Measurements from ENCODE around the gene ZBTB9. TPM values are rescaled to one million over a fixed set of nuclear protein-coding genes. Genes with fewer than 3 reads are reported as not detected.

ZBTB9 gene
- total RNA-seq (1 to 10 TPM; 5.5 to 5.7 TPM), total RNA-seq (7.9 to 44.5 (median 23.7) reads per million in 172 experiments)
- polyA plus RNA-seq (2013, experiment 1 of 2) = 5.9 TPM
- 5.7 TPM for polyA plus RNA-seq (2013, experiment 2 of 2)

- H3K9me3 Mint-ChIP-seq = no peaks in the 10 kb centered on the region
- peak within 1 kb of the TSS; percentile 92 for H3K4me3 Mint-ChIP-seq
- DNase-seq = peak; percentile 82 to 97 (median 92)
- intact Hi-C loops (cut with DNase I, micrococcal nuclease) = loop anchor here (1.0 to 10.0 kb wide), 11 partner anchors 25 to 258 kb away; partner anchors contain the start of genes KIFC1 (in 2 of the 2), BAK1 (in 1 of the 2), CUTA (in 1 of the 2) and UQCC2 (in 1 of the 2)
- peak within 1 kb of the TSS; percentile 87 for H3K27ac Mint-ChIP-seq
- TF ChIP-seq CTCF (IDR thresholded peaks at IDR 0.05) = no peak
- ChIA-PET CTCF (interaction anchor here (0.6 to 2.0 kb wide), 4 partner anchors 63 to 1189 kb away, joined by 3 to 11 read pairs (median 5); partner anchors contain the start of genes B3GALT4 and KIFC1), POLR2A (interaction anchor here (0.5 to 2.2 kb wide), 23 partner anchors 14 to 482 kb away, joined by 3 to 45 read pairs (median 5); partner anchors contain the start of genes BAK1, CUTA, ITPR3 and PHF1)
- peaks cover 40% of the 10 kb centered on the region for H3K36me3 Mint-ChIP-seq (ENCODE audit: low read depth)
- no peaks in the 10 kb centered on the region for H3K27me3 Mint-ChIP-seq
- Histone ChIP-seq H3K9me3 (ENCODE audit: control insufficient read depth in 1 of 2, insufficient read depth in 1 of 2, low read length in 2 of 2) (no peaks in the 10 kb centered on the region), H3K27ac (ENCODE audit: low read depth in 1 of 2, low read length in 2 of 2) (peak within 1 kb of the TSS; percentile 55 to 60), H3K4me1 (ENCODE audit: insufficient read depth, low read length) (peaks cover 33% of the 10 kb centered on the region), H3K4me3 (ENCODE audit: low read length) (peak within 1 kb of the TSS; percentile 89), H3K36me3 (ENCODE audit: insufficient read depth, low read length) (peaks cover 16% of the 10 kb centered on the region), H3K27me3 (ENCODE audit: control insufficient read depth in 1 of 2, insufficient read depth in 2 of 2, low read length in 2 of 2) (no peaks in the 10 kb centered on the region)
- H3K4me1 Mint-ChIP-seq (ENCODE audit: low read depth) = peaks cover 41% of the 10 kb centered on the region
- ATAC-seq (ENCODE audit: poor library complexity) = peak; percentile 98
Observed at GRCh38 chr6:33454009-33454946, at the start of gene ZBTB9. ZBTB9 (plus strand) TSS chr6:33454576; CDS start chr6:33455101, 525 bp downstream.

GRCh38 chr6:33404884-33405283, 49.5 kb upstream of the ZBTB9 start:
- ChIA-PET POLR2A (no interaction called here), CTCF (no interaction called here)
- Mint-ChIP-seq H3K4me3 (no peak overlapping the region), H3K9me3 (no peaks in the 10 kb centered on the region), H3K4me1 (ENCODE audit: low read depth) (peaks cover 15% of the 10 kb centered on the region), H3K27me3 (no peaks in the 10 kb centered on the region), H3K27ac (no peak overlapping the region), H3K36me3 (ENCODE audit: low read depth) (peaks cover 5% of the 10 kb centered on the region)
- TF ChIP-seq CTCF (IDR thresholded peaks at IDR 0.05) = no peak
- H3K4me1 ChIP-seq (ENCODE audit: insufficient read depth, low read length) = peaks cover 25% of the 10 kb centered on the region
- DNase-seq = no peak
- no peaks in the 10 kb centered on the region for H3K36me3 ChIP-seq (ENCODE audit: insufficient read depth, low read length)
- ATAC-seq (ENCODE audit: poor library complexity) = no peak
- intact Hi-C loops (cut with DNase I, micrococcal nuclease) = loop anchor here in 1 of 2 experiments (5.0 kb wide), 1 partner anchor 128 kb away; the partner anchor contains the start of gene B3GALT4
- H3K27me3 ChIP-seq (ENCODE audit: control insufficient read depth in 1 of 2, insufficient read depth in 2 of 2, low read length in 2 of 2) = no peaks in the 10 kb centered on the region
- H3K4me3 ChIP-seq (ENCODE audit: low read length) = no peak overlapping the region
- no peaks in the 10 kb centered on the region for H3K9me3 ChIP-seq (ENCODE audit: control insufficient read depth in 1 of 2, insufficient read depth in 1 of 2, low read length in 2 of 2)
- no peak overlapping the region for H3K27ac ChIP-seq (ENCODE audit: low read depth in 1 of 2, low read length in 2 of 2)

GRCh38 chr6:33405386-33405940, 48.9 kb upstream of the ZBTB9 start:
- no peak overlapping the region for H3K4me3 Mint-ChIP-seq
- no peak overlapping the region for H3K27ac ChIP-seq (ENCODE audit: low read depth in 1 of 2, low read length in 2 of 2)
- peak in 2 of 14 experiments; percentile 48 to 59 for DNase-seq
- H3K36me3 Mint-ChIP-seq (ENCODE audit: low read depth) = peaks cover 5% of the 10 kb centered on the region
- CTCF ChIA-PET = interaction anchor here (2.4 kb wide), 1 partner anchor 15 kb away, joined by 8 read pairs; no protein-coding TSS in a partner anchor
- POLR2A ChIA-PET = interaction anchor here (0.6 to 0.7 kb wide), 2 partner anchors 13 to 434 kb away, joined by 3 to 4 read pairs; no protein-coding TSS in a partner anchor
- H3K9me3 ChIP-seq (ENCODE audit: control insufficient read depth in 1 of 2, insufficient read depth in 1 of 2, low read length in 2 of 2) = no peaks in the 10 kb centered on the region
- no peaks in the 10 kb centered on the region for H3K27me3 Mint-ChIP-seq
- intact Hi-C loops (cut with DNase I, micrococcal nuclease) = loop anchor here in 1 of 2 experiments (5.0 kb wide), 1 partner anchor 128 kb away; the partner anchor contains the start of gene B3GALT4
- peaks cover 20% of the 10 kb centered on the region for H3K4me1 Mint-ChIP-seq (ENCODE audit: low read depth)
- peaks cover 28% of the 10 kb centered on the region for H3K4me1 ChIP-seq (ENCODE audit: insufficient read depth, low read length)
- H3K27ac Mint-ChIP-seq = peak overlapping the region; percentile 47
- H3K4me3 ChIP-seq (ENCODE audit: low read length) = no peak overlapping the region
- TF ChIP-seq CTCF (IDR thresholded peaks at IDR 0.05) = no peak
- H3K9me3 Mint-ChIP-seq = no peaks in the 10 kb centered on the region
- no peak for ATAC-seq (ENCODE audit: poor library complexity)
- no peaks in the 10 kb centered on the region for H3K27me3 ChIP-seq (ENCODE audit: control insufficient read depth in 1 of 2, insufficient read depth in 2 of 2, low read length in 2 of 2)
- H3K36me3 ChIP-seq (ENCODE audit: insufficient read depth, low read length) = no peaks in the 10 kb centered on the region
